A549 (cell line): ENCODE data around the gene VAV3. TPM values are rescaled to one million over a fixed set of nuclear protein-coding genes. Genes with fewer than 3 reads are reported as not detected.
A peak's percentile ranks its signal among the peaks of the same experiment; 100 is the strongest.

ENCODE experiments used
- ATAC-seq, 2 experiments: fragments of 200-7000 bp in 1 of 2; fragments of >200 bp in 1 of 2; cut with Nextera tagmentation in 1 of 2; cut with Tn5 transposase in 1 of 2; 3 replicates each; pipeline versions ENCODE4 v1.8.0 to v1.9.1; 2018 to 2020; ENCODE audit warnings: mild to moderate bottlenecking in 1 of 2, moderate library complexity in 1 of 2
- CTCF ChIA-PET: fragments of 300-600 bp; sonication (Branson Sonifier 250); formaldehyde crosslinking; extraction: SDS; loops from one replicate; lab custom pipeline; 2021; ENCODE audit warnings: antibody characterized with exemption, inconsistent platforms; lab: Yijun Ruan, JAX
- POLR2A ChIA-PET: fragments of 350-600 bp; formaldehyde crosslinking; extraction: SDS; loops from one replicate; lab custom pipeline; 2021; ENCODE audit warnings: antibody characterized with exemption, inconsistent platforms; lab: Yijun Ruan, JAX
- DNase-seq, 2 experiments: peaks; one replicate each; pipeline versions ENCODE4 v3.0.0 to v3.0.0-alpha.2; 2011 to 2016; ENCODE audit warnings: low read depth in 1 of 2, low spot score in 1 of 2
- FAIRE-seq: peaks from 2 replicates; lab custom pipeline; 2011; peaks lifted over from hg19 to GRCh38; lab: Jason Lieb, UNC
- H3K27ac ChIP-seq, 2 experiments: fragments of >200 bp; sonication (Bioruptor Twin); formaldehyde crosslinking; 3 replicates each; pipeline ENCODE4 v1.5.1; 2016 to 2017
- H3K4me1 ChIP-seq: fragments of >200 bp; sonication (Bioruptor Twin); formaldehyde crosslinking; 3 replicates; pipeline ENCODE4 v1.6.1; 2016
- H3K4me2 ChIP-seq: fragments of >200 bp; sonication (Bioruptor Twin); formaldehyde crosslinking; 3 replicates; pipeline ENCODE4 v1.6.1; 2016
- H3K4me3 ChIP-seq: fragments of >200 bp; sonication (Bioruptor Twin); formaldehyde crosslinking; 3 replicates; pipeline ENCODE4 v1.5.1; 2016
- H3K9me3 ChIP-seq: fragments of >200 bp; sonication (Bioruptor Twin); formaldehyde crosslinking; 3 replicates; pipeline ENCODE4 v1.6.1; 2016
- CEBPB ChIP-seq, 2 experiments: fragments of >200 bp in 1 of 2; sonication (Bioruptor Twin) in 1 of 2; formaldehyde crosslinking in 1 of 2; IDR thresholded peaks; 2 replicates each; pipeline ENCODE4 v1.6.1; 2012 to 2016
- GATA3 ChIP-seq: IDR thresholded peaks from 2 replicates; pipeline ENCODE4 v1.6.1; 2012; ENCODE audit warnings: borderline replicate concordance
- HOXB5 ChIP-seq: fragments of 250-450 bp; sonication (Bioruptor Pico); IDR thresholded peaks from 2 replicates; pipeline ENCODE4 v1.5.0; 2020; ENCODE audit warnings: mild to moderate bottlenecking, moderate library complexity
- POLR2A ChIP-seq: IDR thresholded peaks from 2 replicates; pipeline ENCODE4 v1.6.1; 2012; ENCODE audit warnings: mild to moderate bottlenecking, low read length
- POLR2AphosphoS2 ChIP-seq: conservative IDR thresholded peaks from 2 replicates; pipeline ENCODE4 v1.6.1; 2012; ENCODE audit warnings: low read length, improper control_type of control experiment, inconsistent platforms
- RAD21 ChIP-seq, 2 experiments: fragments of >200 bp in 1 of 2; sonication (Bioruptor Twin) in 1 of 2; formaldehyde crosslinking in 1 of 2; IDR thresholded peaks in 1 of 2; conservative IDR thresholded peaks in 1 of 2; 2 replicates in 1 of 2; 3 replicates in 1 of 2; pipeline ENCODE4 v1.6.1; 2012 to 2018; ENCODE audit warnings: inconsistent platforms in 1 of 2
- RARB ChIP-seq: fragments of 250-450 bp; sonication (Bioruptor Pico); IDR thresholded peaks from 2 replicates; pipeline ENCODE4 v1.8.0; 2021; ENCODE audit warnings: mild to moderate bottlenecking, moderate library complexity
- RNF2 ChIP-seq: fragments of 200-600 bp; sonication (generic); IDR thresholded peaks from 2 replicates; pipeline ENCODE4 v1.6.1; 2016; ENCODE audit warnings: low read depth, mild to moderate bottlenecking, antibody characterized with exemption, moderate library complexity, borderline replicate concordance
- SMC3 ChIP-seq: fragments of >200 bp; sonication (Bioruptor Twin); formaldehyde crosslinking; IDR thresholded peaks from 3 replicates; pipeline ENCODE4 v1.6.1; 2018; ENCODE audit warnings: inconsistent platforms
- TFCP2L1 ChIP-seq: fragments of 250-450 bp; sonication (Bioruptor Pico); IDR thresholded peaks from 2 replicates; pipeline ENCODE4 v1.5.0; 2021; ENCODE audit warnings: mild to moderate bottlenecking
- TP53 ChIP-seq: fragments of 250-450 bp; sonication (Bioruptor Pico); IDR thresholded peaks from 2 replicates; pipeline ENCODE4 v1.5.0; 2021; ENCODE audit warnings: mild to moderate bottlenecking, moderate library complexity
- ZC3H11A ChIP-seq: fragments of 450-650 bp; IDR thresholded peaks from 2 replicates; pipeline ENCODE4 v1.6.1; 2014; ENCODE audit warnings: antibody characterized with exemption, mild to moderate bottlenecking
- ZFP36 ChIP-seq: fragments of 450-650 bp; IDR thresholded peaks from 2 replicates; pipeline ENCODE4 v1.6.1; 2014; ENCODE audit warnings: borderline replicate concordance; ENCODE audit not compliant: partially characterized antibody
- WGBS: methylation state at CpG from one replicate; pipeline ENCODE4 v1.1.6; 2017; ENCODE audit errors: missing lambda C conversion rate; 5-methylcytosine and 5-hydroxymethylcytosine counted together
- polyA plus RNA-seq, 4 experiments: library from polyadenylated mRNA; depleted of rRNA in 3 of 4; stranded (reverse); fragments of >200 nt; fragmentation: RNase III in 1 of 4; extraction: RNeasy Plus Mini Kit Qiagen cat#74134 plus additional on column Dnase treatment in 1 of 4; gene quantifications; 2 replicates in 3 of 4; 3 replicates in 1 of 4; pipeline ENCODE4 v1.2.3, GENCODE V29; 2011 to 2017
- TF ChIP-seq, protein P1 (sequence below): fragments of >200 bp; sonication (Bioruptor Twin); formaldehyde crosslinking; IDR thresholded peaks from 3 replicates; pipeline ENCODE4 v1.5.1; 2016
- TF ChIP-seq, protein P2 (sequence below): IDR thresholded peaks from 2 replicates; pipeline ENCODE4 v1.6.1; 2012
- TF ChIP-seq, protein P3 (sequence below): IDR thresholded peaks from 2 replicates; pipeline ENCODE4 v1.6.1; 2012
- TF ChIP-seq, protein P4 (sequence below): fragments of 250-450 bp; sonication (Bioruptor Pico); IDR thresholded peaks from 2 replicates; pipeline ENCODE4 v1.5.0; 2020; ENCODE audit warnings: low read depth, mild to moderate bottlenecking, moderate library complexity
- TF ChIP-seq, protein P5 (sequence below): fragments of 200-600 bp; sonication (generic); IDR thresholded peaks from 2 replicates; pipeline ENCODE4 v1.6.1; 2016; ENCODE audit warnings: antibody characterized with exemption, mild to moderate bottlenecking, moderate library complexity
- TF ChIP-seq, protein P6 (sequence below): IDR thresholded peaks from 2 replicates; pipeline ENCODE4 v1.6.1; 2012; ENCODE audit warnings: low read depth, borderline replicate concordance

VAV3 gene
- polyA plus RNA-seq, 2 of the 4 experiments (the other 2 are of a cell fraction) = 12.8 to 22.7 TPM

DNA sequence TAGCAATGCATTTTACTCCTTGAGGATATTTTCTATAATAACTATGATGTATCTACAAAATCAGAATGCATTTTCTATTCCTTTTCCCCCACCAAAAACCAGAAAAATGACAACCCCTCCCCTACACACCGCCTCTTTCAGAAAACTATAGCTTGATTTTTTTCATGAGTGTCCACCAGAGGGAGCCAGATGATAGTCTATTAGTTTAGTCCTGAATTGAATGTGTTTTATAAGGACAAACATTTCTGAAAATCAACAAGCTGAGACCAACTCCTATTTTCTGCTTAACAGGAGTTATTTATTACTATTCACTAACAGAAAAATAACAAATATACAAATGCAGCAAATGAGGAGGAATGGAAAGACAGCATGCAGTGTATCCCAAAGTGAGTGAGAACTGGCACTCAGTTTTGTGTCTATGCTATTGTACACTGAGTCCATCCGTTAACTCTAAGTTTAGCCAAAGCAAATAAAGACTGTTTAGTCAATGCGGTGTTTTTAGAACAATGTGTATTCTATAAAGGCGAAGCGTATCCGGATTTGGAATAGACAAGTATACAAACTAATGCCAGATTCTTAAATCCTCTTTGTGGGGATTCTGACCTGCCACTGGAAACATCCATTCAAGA lies 182.6 kb downstream of the VAV3 start:
- ChIA-PET CTCF (interaction anchor here (0.6 to 13.2 kb wide), 16 partner anchors 9 to 861 kb away, joined by 3 to 202 read pairs (median 4); no protein-coding TSS in a partner anchor), POLR2A (interaction anchor here (1.1 to 1.3 kb wide), 2 partner anchors 343 to 418 kb away, joined by 3 to 6 read pairs; partner anchors contain the start of gene SLC25A24)
- Histone ChIP-seq H3K4me2 (no peak overlapping the region), H3K9me3 (no peaks in the 10 kb centered on the region), H3K4me1 (no peaks in the 10 kb centered on the region), H3K4me3 (no peak overlapping the region), H3K27ac (no peak overlapping the region)
- DNase-seq = peak; percentile 2 to 34
- peak; percentile 69 for TF ChIP-seq SMC3
- peak; percentile 75 to 77 for TF ChIP-seq RAD21 (conservative IDR thresholded peaks at IDR 0.05 in 1 of 2, IDR thresholded peaks at IDR 0.05 in 1 of 2)
- TF ChIP-seq, protein P1, sequence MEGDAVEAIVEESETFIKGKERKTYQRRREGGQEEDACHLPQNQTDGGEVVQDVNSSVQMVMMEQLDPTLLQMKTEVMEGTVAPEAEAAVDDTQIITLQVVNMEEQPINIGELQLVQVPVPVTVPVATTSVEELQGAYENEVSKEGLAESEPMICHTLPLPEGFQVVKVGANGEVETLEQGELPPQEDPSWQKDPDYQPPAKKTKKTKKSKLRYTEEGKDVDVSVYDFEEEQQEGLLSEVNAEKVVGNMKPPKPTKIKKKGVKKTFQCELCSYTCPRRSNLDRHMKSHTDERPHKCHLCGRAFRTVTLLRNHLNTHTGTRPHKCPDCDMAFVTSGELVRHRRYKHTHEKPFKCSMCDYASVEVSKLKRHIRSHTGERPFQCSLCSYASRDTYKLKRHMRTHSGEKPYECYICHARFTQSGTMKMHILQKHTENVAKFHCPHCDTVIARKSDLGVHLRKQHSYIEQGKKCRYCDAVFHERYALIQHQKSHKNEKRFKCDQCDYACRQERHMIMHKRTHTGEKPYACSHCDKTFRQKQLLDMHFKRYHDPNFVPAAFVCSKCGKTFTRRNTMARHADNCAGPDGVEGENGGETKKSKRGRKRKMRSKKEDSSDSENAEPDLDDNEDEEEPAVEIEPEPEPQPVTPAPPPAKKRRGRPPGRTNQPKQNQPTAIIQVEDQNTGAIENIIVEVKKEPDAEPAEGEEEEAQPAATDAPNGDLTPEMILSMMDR = peak; percentile 67
- TF ChIP-seq HOXB5 (CRISPR knock-in tag) = no peak
- TF ChIP-seq, protein P2, sequence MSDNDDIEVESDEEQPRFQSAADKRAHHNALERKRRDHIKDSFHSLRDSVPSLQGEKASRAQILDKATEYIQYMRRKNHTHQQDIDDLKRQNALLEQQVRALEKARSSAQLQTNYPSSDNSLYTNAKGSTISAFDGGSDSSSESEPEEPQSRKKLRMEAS = no peak
- no peak for TF ChIP-seq TP53 (CRISPR knock-in tag)
- 32% methylated on average over 6 of the region's 6 CpGs for WGBS
- ATAC-seq = peak in 1 of 2 experiments; percentile 68; a peak in 3 of 6 replicates
- no peak for FAIRE-seq

DNA sequence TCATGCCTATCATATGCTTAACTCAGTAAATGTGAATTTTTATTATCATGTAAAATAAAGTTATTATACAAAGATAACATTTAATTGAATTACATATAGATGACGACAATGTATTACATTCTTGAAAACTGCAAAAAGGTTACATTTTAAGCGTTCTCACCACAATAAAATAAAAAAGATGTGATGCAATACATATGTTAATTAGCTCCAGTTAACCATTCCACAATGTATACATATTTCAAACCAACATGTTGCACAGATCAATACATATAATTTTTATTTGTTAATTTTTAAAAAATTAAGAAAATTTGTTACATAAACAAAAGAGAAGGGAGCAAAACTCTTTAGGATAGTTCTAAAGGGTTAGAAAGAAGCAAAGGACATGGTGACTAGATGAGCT lies 183.7 kb downstream of the VAV3 start:
- ATAC-seq (no peak), DNase-seq (no peak), FAIRE-seq (no peak)
- H3K4me1 ChIP-seq = no peaks in the 10 kb centered on the region
- no peak for TF ChIP-seq POLR2A
- TF ChIP-seq, protein P3, sequence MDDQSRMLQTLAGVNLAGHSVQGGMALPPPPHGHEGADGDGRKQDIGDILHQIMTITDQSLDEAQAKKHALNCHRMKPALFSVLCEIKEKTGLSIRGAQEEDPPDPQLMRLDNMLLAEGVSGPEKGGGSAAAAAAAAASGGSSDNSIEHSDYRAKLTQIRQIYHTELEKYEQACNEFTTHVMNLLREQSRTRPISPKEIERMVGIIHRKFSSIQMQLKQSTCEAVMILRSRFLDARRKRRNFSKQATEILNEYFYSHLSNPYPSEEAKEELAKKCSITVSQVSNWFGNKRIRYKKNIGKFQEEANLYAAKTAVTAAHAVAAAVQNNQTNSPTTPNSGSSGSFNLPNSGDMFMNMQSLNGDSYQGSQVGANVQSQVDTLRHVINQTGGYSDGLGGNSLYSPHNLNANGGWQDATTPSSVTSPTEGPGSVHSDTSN = no peak
- no peak for TF ChIP-seq RNF2
- TF ChIP-seq, protein P4, sequence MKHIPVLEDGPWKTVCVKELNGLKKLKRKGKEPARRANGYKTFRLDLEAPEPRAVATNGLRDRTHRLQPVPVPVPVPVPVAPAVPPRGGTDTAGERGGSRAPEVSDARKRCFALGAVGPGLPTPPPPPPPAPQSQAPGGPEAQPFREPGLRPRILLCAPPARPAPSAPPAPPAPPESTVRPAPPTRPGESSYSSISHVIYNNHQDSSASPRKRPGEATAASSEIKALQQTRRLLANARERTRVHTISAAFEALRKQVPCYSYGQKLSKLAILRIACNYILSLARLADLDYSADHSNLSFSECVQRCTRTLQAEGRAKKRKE (CRISPR knock-in tag) = no peak
- TF ChIP-seq ZC3H11A = no peak
- POLR2A ChIA-PET = interaction anchor here (1.1 kb wide), 1 partner anchor 419 kb away, joined by 6 read pairs; the partner anchor contains the start of gene SLC25A24
- no peak overlapping the region for H3K4me2 ChIP-seq
- no peaks in the 10 kb centered on the region for H3K9me3 ChIP-seq
- CTCF ChIA-PET = interaction anchor here (0.6 to 13.2 kb wide), 6 partner anchors 199 to 862 kb away, joined by 3 to 202 read pairs (median 4); partner anchors contain the start of gene EEIG2
- no peak overlapping the region for H3K27ac ChIP-seq
- no peak overlapping the region for H3K4me3 ChIP-seq
- WGBS = 1% methylated on average over 2 of the region's 2 CpGs

DNA sequence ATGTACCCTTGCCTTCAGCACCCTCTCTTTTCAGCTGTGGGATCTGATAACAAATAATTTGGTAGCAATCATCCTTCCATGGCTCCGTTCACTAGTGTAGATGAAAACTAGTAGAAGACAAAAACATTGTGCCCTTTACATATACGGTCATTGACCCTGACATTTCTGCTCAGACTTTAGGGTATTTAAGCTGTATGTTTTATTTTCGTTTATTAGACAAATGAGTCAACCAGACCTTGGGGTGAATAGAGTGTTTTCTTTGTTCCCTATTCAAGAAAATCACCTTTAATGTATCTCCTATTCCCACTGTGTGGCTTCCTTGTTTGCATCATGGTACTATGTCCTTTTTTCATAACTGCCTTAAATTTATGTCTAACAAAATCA lies 187.3 kb downstream of the VAV3 start:
- POLR2A ChIA-PET = no interaction called here
- WGBS = 29% methylated on average over 3 of the region's 3 CpGs
- H3K4me1 ChIP-seq = no peaks in the 10 kb centered on the region
- ATAC-seq = no peak
- H3K4me2 ChIP-seq = no peak overlapping the region
- no peak overlapping the region for H3K4me3 ChIP-seq
- no peak overlapping the region for H3K27ac ChIP-seq
- DNase-seq = no peak
- H3K9me3 ChIP-seq = no peaks in the 10 kb centered on the region
- TF ChIP-seq ZFP36 (no peak), POLR2AphosphoS2 (no peak), TFCP2L1 (CRISPR knock-in tag) (no peak), RNF2 (no peak), GATA3 (no peak), CEBPB (IDR thresholded peaks at IDR 0.05) (no peak), RARB (CRISPR knock-in tag) (no peak)
- TF ChIP-seq, protein P5, sequence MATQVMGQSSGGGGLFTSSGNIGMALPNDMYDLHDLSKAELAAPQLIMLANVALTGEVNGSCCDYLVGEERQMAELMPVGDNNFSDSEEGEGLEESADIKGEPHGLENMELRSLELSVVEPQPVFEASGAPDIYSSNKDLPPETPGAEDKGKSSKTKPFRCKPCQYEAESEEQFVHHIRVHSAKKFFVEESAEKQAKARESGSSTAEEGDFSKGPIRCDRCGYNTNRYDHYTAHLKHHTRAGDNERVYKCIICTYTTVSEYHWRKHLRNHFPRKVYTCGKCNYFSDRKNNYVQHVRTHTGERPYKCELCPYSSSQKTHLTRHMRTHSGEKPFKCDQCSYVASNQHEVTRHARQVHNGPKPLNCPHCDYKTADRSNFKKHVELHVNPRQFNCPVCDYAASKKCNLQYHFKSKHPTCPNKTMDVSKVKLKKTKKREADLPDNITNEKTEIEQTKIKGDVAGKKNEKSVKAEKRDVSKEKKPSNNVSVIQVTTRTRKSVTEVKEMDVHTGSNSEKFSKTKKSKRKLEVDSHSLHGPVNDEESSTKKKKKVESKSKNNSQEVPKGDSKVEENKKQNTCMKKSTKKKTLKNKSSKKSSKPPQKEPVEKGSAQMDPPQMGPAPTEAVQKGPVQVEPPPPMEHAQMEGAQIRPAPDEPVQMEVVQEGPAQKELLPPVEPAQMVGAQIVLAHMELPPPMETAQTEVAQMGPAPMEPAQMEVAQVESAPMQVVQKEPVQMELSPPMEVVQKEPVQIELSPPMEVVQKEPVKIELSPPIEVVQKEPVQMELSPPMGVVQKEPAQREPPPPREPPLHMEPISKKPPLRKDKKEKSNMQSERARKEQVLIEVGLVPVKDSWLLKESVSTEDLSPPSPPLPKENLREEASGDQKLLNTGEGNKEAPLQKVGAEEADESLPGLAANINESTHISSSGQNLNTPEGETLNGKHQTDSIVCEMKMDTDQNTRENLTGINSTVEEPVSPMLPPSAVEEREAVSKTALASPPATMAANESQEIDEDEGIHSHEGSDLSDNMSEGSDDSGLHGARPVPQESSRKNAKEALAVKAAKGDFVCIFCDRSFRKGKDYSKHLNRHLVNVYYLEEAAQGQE = no peak
- TF ChIP-seq, protein P6, sequence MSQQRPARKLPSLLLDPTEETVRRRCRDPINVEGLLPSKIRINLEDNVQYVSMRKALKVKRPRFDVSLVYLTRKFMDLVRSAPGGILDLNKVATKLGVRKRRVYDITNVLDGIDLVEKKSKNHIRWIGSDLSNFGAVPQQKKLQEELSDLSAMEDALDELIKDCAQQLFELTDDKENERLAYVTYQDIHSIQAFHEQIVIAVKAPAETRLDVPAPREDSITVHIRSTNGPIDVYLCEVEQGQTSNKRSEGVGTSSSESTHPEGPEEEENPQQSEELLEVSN = no peak
- no peak for FAIRE-seq
- CTCF ChIA-PET = interaction anchor here (0.9 to 13.2 kb wide), 2 partner anchors 14 to 346 kb away, joined by 3 to 202 read pairs; no protein-coding TSS in a partner anchor
